Right lobe of liver (tissue), 4 donors: ENCODE measurements around the gene CCNI2.

ENCODE experiments used
- POLR2A ChIP-seq: fragments of 450-650 bp; IDR thresholded peaks from one replicate; pipeline ENCODE4 v1.6.1; 2017; ENCODE audit warnings: antibody characterized with exemption, mild to moderate bottlenecking
- TF ChIP-seq, protein P1 (sequence below), 4 donors: fragments of 200-600 bp in 3 of 4; fragments of 450-650 bp in 1 of 4; IDR thresholded peaks; one replicate each; pipeline versions ENCODE4 v1.5.1 to v1.8.0; 2016 to 2022; ENCODE audit warnings: antibody characterized with exemption in 4 of 4, mild to moderate bottlenecking in 2 of 4
- donor health status: DM: no; HTN: no; CAD: no.
- donor health status: DM: no; HTN: no; CAD: no.
- donor health status: DM: no; HTN: yes; CAD: no.

DNA sequence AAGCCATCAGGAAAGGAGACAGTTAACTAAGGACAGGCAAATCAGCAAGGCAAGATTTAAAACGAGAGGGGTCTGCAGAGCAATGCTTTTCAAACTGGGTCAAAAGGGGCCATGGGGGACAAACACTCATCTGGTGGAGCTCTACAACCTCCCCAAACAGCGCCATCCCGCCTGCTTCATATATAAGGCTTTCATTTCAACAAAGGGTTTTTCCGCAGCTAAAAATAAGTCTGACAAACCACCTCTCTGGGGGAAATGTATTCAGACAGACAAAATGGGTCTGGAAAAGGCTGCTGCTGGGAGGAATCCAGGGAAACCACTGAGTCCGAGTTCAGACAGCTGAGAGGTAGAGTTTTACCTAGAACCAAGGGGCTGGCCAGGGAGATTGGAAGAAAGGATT lies 38.1 kb downstream of the CCNI2 start:
- TF ChIP-seq, protein P1, sequence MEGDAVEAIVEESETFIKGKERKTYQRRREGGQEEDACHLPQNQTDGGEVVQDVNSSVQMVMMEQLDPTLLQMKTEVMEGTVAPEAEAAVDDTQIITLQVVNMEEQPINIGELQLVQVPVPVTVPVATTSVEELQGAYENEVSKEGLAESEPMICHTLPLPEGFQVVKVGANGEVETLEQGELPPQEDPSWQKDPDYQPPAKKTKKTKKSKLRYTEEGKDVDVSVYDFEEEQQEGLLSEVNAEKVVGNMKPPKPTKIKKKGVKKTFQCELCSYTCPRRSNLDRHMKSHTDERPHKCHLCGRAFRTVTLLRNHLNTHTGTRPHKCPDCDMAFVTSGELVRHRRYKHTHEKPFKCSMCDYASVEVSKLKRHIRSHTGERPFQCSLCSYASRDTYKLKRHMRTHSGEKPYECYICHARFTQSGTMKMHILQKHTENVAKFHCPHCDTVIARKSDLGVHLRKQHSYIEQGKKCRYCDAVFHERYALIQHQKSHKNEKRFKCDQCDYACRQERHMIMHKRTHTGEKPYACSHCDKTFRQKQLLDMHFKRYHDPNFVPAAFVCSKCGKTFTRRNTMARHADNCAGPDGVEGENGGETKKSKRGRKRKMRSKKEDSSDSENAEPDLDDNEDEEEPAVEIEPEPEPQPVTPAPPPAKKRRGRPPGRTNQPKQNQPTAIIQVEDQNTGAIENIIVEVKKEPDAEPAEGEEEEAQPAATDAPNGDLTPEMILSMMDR (IDR thresholded peaks at IDR 0.05): no peak
- TF ChIP-seq POLR2A: no peak
